ENCODE data around the gene CDH1. TPM values are rescaled to one million over a fixed set of nuclear protein-coding genes. Genes with fewer than 3 reads are reported as not detected.

The CDH1 gene

Small RNAs within 50 kb of the gene (small RNA-seq; reads per million reads assigned to genes)
- gene RNA5SP429 (ENCODE audit: insufficient read depth): not detected

Data from neuronal stem cell (in vitro differentiated cells).